Inflammatory macrophage (primary cell): Measurements from ENCODE around the gene NOTCH2.
A peak's percentile ranks its signal among the peaks of the same experiment; 100 is the strongest.

ENCODE experiments used
- DNase-seq, 2 donors: peaks; one replicate each; pipeline ENCODE4 v3.0.0-alpha.2; 2020 to 2022

Gene NOTCH2

GRCh38 chr1:119974013-119974412, 95.4 kb downstream of the NOTCH2 start:
- DNase-seq, result no peak

GRCh38 chr1:119971710-119972570, 97.5 kb downstream of the NOTCH2 start:
- no peak for DNase-seq

GRCh38 chr1:119968601-119969000, 100.9 kb downstream of the NOTCH2 start:
- DNase-seq, result no peak

- peak; percentile 64 to 69 for DNase-seq
Measured at GRCh38 chr1:119968068-119968492, 101.4 kb downstream of the NOTCH2 start.

GRCh38 chr1:119966681-119967080, 102.8 kb downstream of the NOTCH2 start:
- DNase-seq, result no peak

GRCh38 chr1:119966020-119966419, 103.4 kb downstream of the NOTCH2 start:
- DNase-seq, result peak; percentile 32 to 37

GRCh38 chr1:119964673-119965363, 104.6 kb downstream of the NOTCH2 start:
- no peak for DNase-seq

- DNase-seq, result no peak
Measured at GRCh38 chr1:119962296-119962968, 107.0 kb downstream of the NOTCH2 start.

GRCh38 chr1:119960501-119960900, 109.0 kb downstream of the NOTCH2 start:
- DNase-seq, result no peak

GRCh38 chr1:119959268-119960220, 109.9 kb downstream of the NOTCH2 start:
- no peak for DNase-seq

GRCh38 chr1:119958223-119958622, 111.2 kb downstream of the NOTCH2 start:
- DNase-seq, result no peak

- no peak for DNase-seq
Measured at GRCh38 chr1:119956306-119956705, 113.2 kb downstream of the NOTCH2 start.

- no peak for DNase-seq
Measured at GRCh38 chr1:119954476-119955422, 114.7 kb downstream of the NOTCH2 start.

- no peak for DNase-seq
Measured at GRCh38 chr1:119953266-119953998, 116.0 kb downstream of the NOTCH2 start.

GRCh38 chr1:119952496-119952895, 117.0 kb downstream of the NOTCH2 start:
- DNase-seq, result no peak

GRCh38 chr1:119948342-119949214, 120.9 kb downstream of the NOTCH2 start:
- peak; percentile 72 to 75 for DNase-seq

GRCh38 chr1:119947468-119947867, 122.0 kb downstream of the NOTCH2 start:
- no peak for DNase-seq

- no peak for DNase-seq
Measured at GRCh38 chr1:119946724-119947123, 122.7 kb downstream of the NOTCH2 start.

GRCh38 chr1:119943216-119943615, 126.2 kb downstream of the NOTCH2 start:
- no peak for DNase-seq
